H9 (cell line): ENCODE results near the gene MRTFB. TPM values are rescaled to one million over a fixed set of nuclear protein-coding genes. Genes with fewer than 3 reads are reported as not detected.

Experiments
- DNase-seq: peaks from one replicate; pipeline ENCODE4 v3.0.0-alpha.2; 2017
- H2AFZ ChIP-seq: one replicate; pipeline ENCODE4 v1.6.1; 2013; ENCODE audit warnings: mild to moderate bottlenecking, low read length, control low read depth, moderate library complexity
- H2AK5ac ChIP-seq: 2 replicates; pipeline ENCODE4 v1.6.1; 2013; ENCODE audit warnings: low read length, control low read depth, mixed read lengths; ENCODE audit not compliant: insufficient read length
- H2BK120ac ChIP-seq: one replicate; pipeline ENCODE4 v1.6.1; 2013; ENCODE audit warnings: low read depth, mild to moderate bottlenecking, low read length, control low read depth, inconsistent platforms; ENCODE audit not compliant: poor library complexity, severe bottlenecking
- H2BK12ac ChIP-seq: 2 replicates; pipeline ENCODE4 v1.6.1; 2013; ENCODE audit warnings: low read length, control low read depth, mixed read lengths, low read depth; ENCODE audit not compliant: insufficient read length
- H2BK15ac ChIP-seq: 2 replicates; pipeline ENCODE4 v1.6.1; 2013; ENCODE audit warnings: low read depth, low read length, control low read depth
- H2BK20ac ChIP-seq: one replicate; pipeline ENCODE4 v1.6.1; 2013; ENCODE audit warnings: low read depth, mild to moderate bottlenecking, low read length, control low read depth, inconsistent platforms; ENCODE audit not compliant: poor library complexity, severe bottlenecking
- H2BK5ac ChIP-seq: 2 replicates; pipeline ENCODE4 v1.6.1; 2013; ENCODE audit warnings: low read length, control low read depth, mixed read lengths; ENCODE audit not compliant: insufficient read length
- H3K14ac ChIP-seq: 2 replicates; pipeline ENCODE4 v1.6.1; 2013; ENCODE audit warnings: low read length, control low read depth; ENCODE audit not compliant: insufficient read depth
- H3K18ac ChIP-seq: 2 replicates; pipeline ENCODE4 v1.6.1; 2013; ENCODE audit warnings: low read depth, mild to moderate bottlenecking, mixed read lengths, low read length, control low read depth; ENCODE audit not compliant: insufficient read length
- H3K23ac ChIP-seq: 2 replicates; pipeline ENCODE4 v1.6.1; 2013; ENCODE audit warnings: low read length, control low read depth, mixed read lengths, low read depth; ENCODE audit not compliant: insufficient read length
- H3K23me2 ChIP-seq: 2 replicates; pipeline ENCODE4 v1.6.1; 2013; ENCODE audit warnings: low read depth, mild to moderate bottlenecking, mixed read lengths, low read length, control low read depth; ENCODE audit not compliant: insufficient read length, poor library complexity, severe bottlenecking
- H3K27ac ChIP-seq: 2 replicates; pipeline ENCODE4 v1.5.1; 2013; ENCODE audit warnings: low read length, control low read depth, mixed read lengths, low read depth; ENCODE audit not compliant: insufficient read length
- H3K27me3 ChIP-seq: 2 replicates; pipeline ENCODE4 v1.6.1; 2013; ENCODE audit warnings: low read length, control low read depth, inconsistent platforms; ENCODE audit not compliant: insufficient read depth
- H3K4ac ChIP-seq: 2 replicates; pipeline ENCODE4 v1.6.1; 2013; ENCODE audit warnings: low read depth, mild to moderate bottlenecking, control low read depth, inconsistent platforms, low read length, moderate library complexity
- H3K4me1 ChIP-seq: 2 replicates; pipeline ENCODE4 v1.6.1; 2013; ENCODE audit warnings: low read length, control low read depth, inconsistent platforms; ENCODE audit not compliant: insufficient read depth
- H3K4me2 ChIP-seq: 2 replicates; pipeline ENCODE4 v1.6.1; 2013; ENCODE audit warnings: low read length, control low read depth, mixed read lengths; ENCODE audit not compliant: insufficient read length, insufficient read depth
- H3K56ac ChIP-seq: 2 replicates; pipeline ENCODE4 v1.6.1; 2013; ENCODE audit warnings: low read depth, mild to moderate bottlenecking, mixed read lengths, low read length, control low read depth; ENCODE audit not compliant: insufficient read length
- H3K79me1 ChIP-seq: 2 replicates; pipeline ENCODE4 v1.6.1; 2013; ENCODE audit warnings: low read depth, mild to moderate bottlenecking, moderate library complexity, low read length, control low read depth, inconsistent platforms; ENCODE audit not compliant: insufficient read depth, poor library complexity, severe bottlenecking
- H3K79me2 ChIP-seq: 2 replicates; pipeline ENCODE4 v1.6.1; 2013; ENCODE audit warnings: low read length, control low read depth, inconsistent platforms; ENCODE audit not compliant: insufficient read depth
- H3K9ac ChIP-seq: 2 replicates; pipeline ENCODE4 v1.6.1; 2013; ENCODE audit warnings: low read length, control low read depth, mixed read lengths; ENCODE audit not compliant: insufficient read length; ENCODE audit errors: extremely low read depth
- H3K9me3 ChIP-seq: one replicate; pipeline ENCODE4 v1.6.1; 2013; ENCODE audit warnings: low read depth, low read length, inconsistent platforms; ENCODE audit not compliant: control insufficient read depth
- H3T11ph ChIP-seq: one replicate; pipeline ENCODE4 v1.6.1; 2013; ENCODE audit warnings: mild to moderate bottlenecking, low read length, control low read depth, inconsistent platforms
- H4K20me1 ChIP-seq: one replicate; pipeline ENCODE4 v1.6.1; 2013; ENCODE audit not compliant: control insufficient read depth, insufficient read length, insufficient read depth
- H4K5ac ChIP-seq: 2 replicates; pipeline ENCODE4 v1.6.1; 2013; ENCODE audit warnings: low read depth, mild to moderate bottlenecking, mixed read lengths, low read length, control low read depth; ENCODE audit not compliant: insufficient read length
- H4K8ac ChIP-seq: replicated peaks from 2 replicates; pipeline ENCODE4 v1.6.1; 2013; ENCODE audit warnings: low read length, control low read depth, mixed read lengths, low read depth; ENCODE audit not compliant: insufficient read length
- H4K91ac ChIP-seq: 2 replicates; pipeline ENCODE4 v1.6.1; 2013; ENCODE audit warnings: low read depth, mild to moderate bottlenecking, moderate library complexity, mixed read lengths, low read length, control low read depth; ENCODE audit not compliant: insufficient read length
- H3K27ac Mint-ChIP-seq, 3 experiments: 2 replicates in 2 of 3; 3 replicates in 1 of 3; pipeline ENCODE4 v1.8.0; 2020 to 2021; ENCODE audit warnings: mixed read lengths in 3 of 3, mild to moderate bottlenecking in 1 of 3, moderate library complexity in 1 of 3
- H3K27me3 Mint-ChIP-seq: 2 replicates; pipeline ENCODE4 v1.8.0; 2021; ENCODE audit warnings: low read depth, mild to moderate bottlenecking, moderate library complexity, mixed read lengths
- H3K36me3 Mint-ChIP-seq, 3 experiments: 2 replicates in 2 of 3; 3 replicates in 1 of 3; pipeline ENCODE4 v1.8.0; 2020 to 2021; ENCODE audit warnings: low read depth in 3 of 3, mixed read lengths in 3 of 3; ENCODE audit not compliant: insufficient read depth in 1 of 3
- H3K4me1 Mint-ChIP-seq, 2 experiments: 2 replicates each; pipeline ENCODE4 v1.8.0; 2020; ENCODE audit warnings: mixed read lengths in 2 of 2
- H3K4me3 Mint-ChIP-seq, 2 experiments: 2 replicates in 1 of 2; 3 replicates in 1 of 2; pipeline ENCODE4 v1.8.0; 2020 to 2021; ENCODE audit warnings: mild to moderate bottlenecking in 2 of 2, mixed read lengths in 2 of 2, moderate library complexity in 1 of 2
- H3K9me3 Mint-ChIP-seq, 2 experiments: 2 replicates in 1 of 2; 3 replicates in 1 of 2; pipeline ENCODE4 v1.8.0; 2020; ENCODE audit warnings: mild to moderate bottlenecking in 2 of 2, mixed read lengths in 2 of 2, moderate library complexity in 1 of 2
- WGBS: extraction: QIAGEN DNeasy Blood & Tissue Kit; methylation state at CpG from one replicate; pipeline ENCODE4 v1.1.7; 2013; ENCODE audit warnings: missing lambda C conversion rate, low lambda C conversion rate, mixed read lengths; ENCODE audit not compliant: insufficient read length; ENCODE audit errors: extremely low coverage; 5-methylcytosine and 5-hydroxymethylcytosine counted together
- total RNA-seq: library from RNA; stranded (reverse); gene quantifications from 2 replicates; pipeline ENCODE4 v1.2.1, GENCODE V29; 2021
- TF ChIP-seq, protein P1 (sequence below): fragments of 200-600 bp; sonication (generic); conservative IDR thresholded peaks from 3 replicates; pipeline ENCODE4 v1.8.0; 2021; ENCODE audit warnings: antibody characterized with exemption, mild to moderate bottlenecking

The MRTFB gene
- total RNA-seq, 1 experiment from 2014 or later, result 29.9 TPM

DNA sequence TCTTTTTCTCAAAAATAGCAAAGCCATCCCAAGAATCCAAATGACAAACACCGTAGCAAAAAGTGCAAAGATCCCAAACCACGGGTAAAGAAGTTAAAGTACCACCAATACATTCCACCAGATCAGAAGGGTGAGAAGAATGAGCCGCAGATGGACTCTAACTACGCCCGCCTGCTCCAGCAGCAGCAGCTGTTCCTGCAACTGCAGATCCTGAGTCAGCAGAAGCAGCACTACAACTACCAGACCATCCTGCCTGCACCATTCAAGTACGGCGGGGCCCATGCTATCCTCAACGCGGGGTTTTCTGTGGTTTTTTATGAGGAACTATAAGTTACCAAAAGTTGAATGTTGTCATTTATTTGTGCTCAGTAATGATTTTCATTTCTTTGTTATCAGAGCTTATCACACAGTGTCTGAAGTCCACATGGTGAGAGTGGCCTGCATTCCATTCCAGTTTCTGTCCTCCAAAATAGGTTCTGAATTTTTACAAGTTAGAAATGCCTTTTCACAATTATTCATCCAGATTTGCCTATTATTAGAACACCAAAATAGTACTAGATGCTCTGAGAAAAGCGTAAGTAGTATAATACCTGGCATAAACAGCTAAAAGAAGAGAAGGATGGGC lies 169.2 kb downstream of the MRTFB start:
- Histone ChIP-seq H2BK5ac (no peak overlapping the region), H2BK120ac (no peak overlapping the region), H3K23me2 (no peaks in the 10 kb centered on the region), H3K4me1 (no peaks in the 10 kb centered on the region), H3K27ac (no peak overlapping the region), H3K9ac (no peak overlapping the region), H3K4ac (no peak overlapping the region), H3T11ph (no peak overlapping the region), H2BK15ac (no peak overlapping the region), H3K23ac (no peak overlapping the region), H4K91ac (no peak overlapping the region), H4K20me1 (no peaks in the 10 kb centered on the region), H3K9me3 (no peaks in the 10 kb centered on the region), H3K14ac (no peak overlapping the region), H2BK12ac (no peak overlapping the region), H2AK5ac (no peak overlapping the region), H4K8ac (no peak overlapping the region), H2AFZ (no peak overlapping the region), H3K4me2 (no peak overlapping the region), H2BK20ac (no peak overlapping the region), H3K79me2 (no peaks in the 10 kb centered on the region), H3K18ac (no peak overlapping the region), H4K5ac (no peak overlapping the region), H3K79me1 (no peaks in the 10 kb centered on the region), H3K27me3 (no peaks in the 10 kb centered on the region), H3K56ac (no peak overlapping the region)
- no peaks in the 10 kb centered on the region for H3K9me3 Mint-ChIP-seq
- H3K27me3 Mint-ChIP-seq, result no peaks in the 10 kb centered on the region
- no peak for DNase-seq
- H3K27ac Mint-ChIP-seq, result no peak overlapping the region
- no peak overlapping the region for H3K4me3 Mint-ChIP-seq
- no CpG with 5 or more reads among the region's 10 CpGs for WGBS
- TF ChIP-seq, protein P1, sequence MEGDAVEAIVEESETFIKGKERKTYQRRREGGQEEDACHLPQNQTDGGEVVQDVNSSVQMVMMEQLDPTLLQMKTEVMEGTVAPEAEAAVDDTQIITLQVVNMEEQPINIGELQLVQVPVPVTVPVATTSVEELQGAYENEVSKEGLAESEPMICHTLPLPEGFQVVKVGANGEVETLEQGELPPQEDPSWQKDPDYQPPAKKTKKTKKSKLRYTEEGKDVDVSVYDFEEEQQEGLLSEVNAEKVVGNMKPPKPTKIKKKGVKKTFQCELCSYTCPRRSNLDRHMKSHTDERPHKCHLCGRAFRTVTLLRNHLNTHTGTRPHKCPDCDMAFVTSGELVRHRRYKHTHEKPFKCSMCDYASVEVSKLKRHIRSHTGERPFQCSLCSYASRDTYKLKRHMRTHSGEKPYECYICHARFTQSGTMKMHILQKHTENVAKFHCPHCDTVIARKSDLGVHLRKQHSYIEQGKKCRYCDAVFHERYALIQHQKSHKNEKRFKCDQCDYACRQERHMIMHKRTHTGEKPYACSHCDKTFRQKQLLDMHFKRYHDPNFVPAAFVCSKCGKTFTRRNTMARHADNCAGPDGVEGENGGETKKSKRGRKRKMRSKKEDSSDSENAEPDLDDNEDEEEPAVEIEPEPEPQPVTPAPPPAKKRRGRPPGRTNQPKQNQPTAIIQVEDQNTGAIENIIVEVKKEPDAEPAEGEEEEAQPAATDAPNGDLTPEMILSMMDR, result no peak
- H3K36me3 Mint-ChIP-seq, result peaks cover 4 to 38% (median 15%) of the 10 kb centered on the region in 3 experiments; a peak in 6 of 7 replicates
- H3K4me1 Mint-ChIP-seq, result no peaks in the 10 kb centered on the region
